ENCODE data around the gene FER. TPM values are rescaled to one million over a fixed set of nuclear protein-coding genes. Genes with fewer than 3 reads are reported as not detected.

FER gene
- total RNA-seq, 1 donor from 2014 or later: 11.8 TPM

DNA sequence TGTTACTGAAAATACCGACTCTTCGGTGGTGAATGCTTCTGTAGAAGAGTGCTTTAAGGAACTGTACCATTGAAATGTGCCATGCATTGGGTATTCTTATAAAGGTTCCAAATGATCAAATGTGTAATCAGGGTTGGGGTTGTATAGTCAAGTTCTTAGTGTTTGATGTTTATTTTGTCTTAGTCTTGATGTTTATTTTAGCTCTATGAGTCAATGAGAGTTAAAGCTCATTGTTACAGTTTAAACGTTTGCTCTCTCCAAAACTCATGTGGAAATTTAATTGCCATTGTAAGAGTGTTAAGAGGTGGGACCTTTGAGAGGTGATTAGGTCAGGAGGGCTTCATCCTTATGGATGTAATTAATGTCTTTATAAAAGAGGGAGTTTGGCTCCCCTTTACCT is 153.0 kb downstream of the FER start:
- Histone ChIP-seq H3K27ac (no peak overlapping the region), H3K36me3 (peaks cover 0 to 6% of the 10 kb centered on the region in 2 donors), H3K4me3 (no peak overlapping the region), H3K4me1 (no peaks in the 10 kb centered on the region), H3K27me3 (no peaks in the 10 kb centered on the region), H3K9me3 (no peaks in the 10 kb centered on the region)
- no peak for TF ChIP-seq CTCF (IDR thresholded peaks at IDR 0.05)
- intact Hi-C loops (cut with DNase I): no loop called here
- no peak for DNase-seq (ENCODE audit: low spot score in 2 of 2)

DNA sequence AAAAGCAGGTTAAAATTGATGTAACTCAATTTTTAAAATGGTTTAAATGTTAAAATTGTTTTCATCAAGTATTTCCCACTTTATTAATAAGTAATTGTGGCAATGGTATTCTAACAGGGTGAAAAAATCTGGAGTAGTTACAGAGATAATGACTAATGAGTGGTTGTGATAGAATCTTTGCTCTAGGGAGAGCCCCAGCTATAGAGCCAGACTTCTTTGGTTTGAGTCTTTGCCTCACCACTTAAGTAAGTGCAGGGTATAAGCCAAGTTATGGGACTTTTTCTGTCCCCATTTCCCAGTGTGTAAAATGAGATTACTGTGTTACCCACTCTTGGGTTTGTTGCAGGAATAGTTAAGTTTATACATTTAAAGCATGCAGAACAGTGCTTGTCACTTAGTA is 158.1 kb downstream of the FER start:
- Histone ChIP-seq H3K9me3 (no peaks in the 10 kb centered on the region), H3K27ac (no peak overlapping the region), H3K4me1 (no peaks in the 10 kb centered on the region), H3K4me3 (no peak overlapping the region), H3K27me3 (no peaks in the 10 kb centered on the region), H3K36me3 (no peaks in the 10 kb centered on the region)
- intact Hi-C loops (cut with DNase I): no loop called here
- DNase-seq (ENCODE audit: low spot score in 2 of 2): no peak
- no peak for TF ChIP-seq CTCF (IDR thresholded peaks at IDR 0.05)

DNA sequence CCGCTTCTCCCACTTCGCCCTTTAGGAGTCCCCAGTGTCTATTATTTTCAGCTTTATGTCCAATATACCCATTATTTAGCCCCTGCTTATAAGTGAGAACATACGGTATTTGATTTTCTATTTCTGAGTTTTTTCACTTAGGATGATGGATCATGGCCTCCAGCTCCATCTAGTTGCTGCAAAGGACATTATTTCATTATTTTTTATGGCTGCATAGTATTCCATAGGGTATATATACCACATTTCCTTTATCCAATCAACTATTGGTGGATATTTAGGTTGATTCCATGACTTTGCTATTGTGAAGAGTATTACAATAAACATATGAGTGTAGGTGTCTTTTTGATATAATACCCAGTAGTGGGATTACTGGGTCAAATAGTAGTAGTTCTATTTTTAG is 162.9 kb downstream of the FER start:
- no peaks in the 10 kb centered on the region for H3K9me3 ChIP-seq
- H3K4me3 ChIP-seq: no peak overlapping the region
- no peak overlapping the region for H3K27ac ChIP-seq
- H3K36me3 ChIP-seq: no peaks in the 10 kb centered on the region
- no peak for DNase-seq (ENCODE audit: low spot score in 2 of 2)
- intact Hi-C loops (cut with DNase I): no loop called here
- no peaks in the 10 kb centered on the region for H3K4me1 ChIP-seq
- no peaks in the 10 kb centered on the region for H3K27me3 ChIP-seq
- TF ChIP-seq CTCF (IDR thresholded peaks at IDR 0.05): no peak

DNA sequence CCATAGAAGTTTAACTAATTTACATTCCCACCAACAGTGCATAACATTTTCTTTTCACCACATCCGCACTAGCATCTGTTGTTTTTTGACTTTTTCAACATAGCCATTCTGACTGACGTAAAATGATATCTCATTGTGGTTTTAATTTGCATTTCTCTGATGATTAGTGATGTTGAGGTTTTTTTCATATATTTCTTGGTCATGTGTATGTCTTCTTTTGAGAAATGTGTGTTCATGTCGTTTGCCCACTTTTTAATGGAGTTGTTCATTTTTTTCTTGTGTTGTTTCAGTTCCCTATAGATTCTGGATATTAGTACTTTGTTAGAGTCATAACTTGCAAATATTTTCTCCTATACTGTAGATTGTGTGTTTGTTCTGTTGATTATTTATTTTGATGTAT is 163.4 kb downstream of the FER start:
- Histone ChIP-seq H3K27me3 (no peaks in the 10 kb centered on the region), H3K36me3 (no peaks in the 10 kb centered on the region), H3K4me1 (no peaks in the 10 kb centered on the region), H3K9me3 (no peaks in the 10 kb centered on the region), H3K4me3 (no peak overlapping the region), H3K27ac (no peak overlapping the region)
- no peak for DNase-seq (ENCODE audit: low spot score in 2 of 2)
- intact Hi-C loops (cut with DNase I): no loop called here
- TF ChIP-seq CTCF (IDR thresholded peaks at IDR 0.05): no peak

DNA sequence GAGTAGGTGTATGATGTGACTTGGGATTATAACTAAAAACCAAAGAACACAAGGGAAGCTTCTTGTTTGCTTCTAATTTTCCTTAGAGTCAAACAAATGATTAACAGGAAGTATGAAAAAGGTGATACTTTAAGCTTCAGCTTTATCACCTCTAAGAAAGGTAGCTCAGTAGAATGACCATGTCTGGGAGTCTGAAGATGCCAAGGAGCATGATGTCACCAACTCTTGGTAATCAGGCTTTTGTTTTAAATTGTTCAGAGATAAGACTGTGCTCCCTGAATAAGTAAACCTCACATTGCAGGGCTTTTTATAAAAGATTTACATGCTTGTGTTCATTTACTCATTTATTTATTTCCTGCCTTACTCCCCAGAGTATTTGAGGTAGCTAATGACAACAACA is 169.9 kb downstream of the FER start:
- Histone ChIP-seq H3K4me3 (no peak overlapping the region), H3K27me3 (no peaks in the 10 kb centered on the region), H3K36me3 (no peaks in the 10 kb centered on the region), H3K4me1 (no peaks in the 10 kb centered on the region), H3K27ac (no peak overlapping the region), H3K9me3 (no peaks in the 10 kb centered on the region)
- intact Hi-C loops (cut with DNase I): no loop called here
- no peak for DNase-seq (ENCODE audit: low spot score in 2 of 2)
- TF ChIP-seq CTCF (IDR thresholded peaks at IDR 0.05): no peak

GRCh38 chr5:108919591-108920326 is 172.1 kb downstream of the FER start:
- intact Hi-C loops (cut with DNase I): no loop called here
- Histone ChIP-seq H3K4me3 (no peak overlapping the region), H3K27me3 (no peaks in the 10 kb centered on the region), H3K4me1 (no peaks in the 10 kb centered on the region), H3K9me3 (no peaks in the 10 kb centered on the region), H3K27ac (no peak overlapping the region), H3K36me3 (no peaks in the 10 kb centered on the region)
- DNase-seq (ENCODE audit: low spot score in 2 of 2): no peak
- no peak for TF ChIP-seq CTCF (IDR thresholded peaks at IDR 0.05)
